Islet precursor cell (in vitro differentiated cells): ENCODE results near the gene DNAI2.
"Not testable (repeated sequence)": the region's sequence is repeated elsewhere in the genome, so short reads cannot be mapped to it uniquely, and the experiment has no call there.

Experiments used
- DNase-seq: peaks from one replicate; pipeline ENCODE4 v3.0.0-alpha.2; 2018

Gene DNAI2

DNA sequence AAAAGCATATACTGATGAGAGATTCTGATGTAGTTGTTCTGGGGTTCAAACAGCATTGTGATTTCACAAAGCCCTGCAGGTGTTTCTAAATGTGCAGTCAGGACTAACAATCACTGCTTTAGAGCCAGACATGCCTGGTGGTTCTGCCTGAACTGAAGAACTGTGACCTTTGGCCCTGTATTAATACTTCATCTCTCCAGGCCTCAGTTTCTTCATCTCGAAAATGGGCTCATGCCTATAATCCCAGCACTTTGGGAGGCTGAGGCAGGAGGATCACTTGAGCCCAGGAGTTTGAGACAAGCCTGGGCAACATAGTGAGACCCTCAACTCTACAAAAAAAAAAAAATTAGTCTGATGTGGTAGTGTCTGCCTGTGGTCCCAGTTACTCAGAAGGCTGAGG lies 3.9 kb downstream of the DNAI2 start:
- no peak for DNase-seq

DNA sequence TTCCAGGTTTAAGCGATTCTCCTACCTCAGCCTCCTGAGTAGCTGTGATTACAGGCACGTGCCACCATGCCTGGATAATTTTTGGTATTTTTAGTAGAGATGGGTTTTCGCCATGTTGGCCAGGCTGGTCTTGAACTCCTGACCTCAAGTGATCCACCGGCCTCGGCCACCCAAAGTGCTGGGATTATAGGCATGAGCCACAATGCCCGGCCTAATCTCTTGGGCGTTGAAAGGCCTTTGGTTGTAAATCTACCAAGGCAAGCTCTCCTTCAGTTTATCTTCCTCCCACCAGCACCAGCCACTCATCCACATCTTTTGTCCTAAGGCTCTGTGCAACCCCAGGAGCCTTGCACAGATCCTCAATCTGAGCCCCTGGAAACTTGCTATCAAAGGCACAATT lies 5.6 kb downstream of the DNAI2 start:
- DNase-seq: not testable (repeated sequence)

DNA sequence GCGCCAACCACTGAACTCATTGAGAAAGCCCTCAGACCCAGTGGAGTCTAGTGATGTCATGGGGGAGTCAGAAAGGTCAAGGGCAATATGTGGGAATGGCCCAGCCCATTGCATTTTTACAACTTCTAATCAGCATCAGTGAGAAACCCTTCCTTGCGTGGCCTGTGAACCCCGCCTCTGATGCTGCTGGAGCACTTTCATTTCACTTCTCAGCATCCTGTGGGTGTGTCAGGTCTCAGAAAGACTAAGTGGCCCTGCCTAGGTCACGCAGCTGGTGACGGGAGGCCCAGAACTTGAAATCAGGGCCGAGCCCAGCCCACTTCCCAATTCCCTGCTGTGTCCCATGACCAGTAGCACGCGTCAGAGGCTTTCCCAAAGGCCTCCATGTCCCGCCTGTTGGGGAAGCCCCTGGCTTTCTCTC lies 6.1 kb downstream of the DNAI2 start:
- no peak for DNase-seq

DNA sequence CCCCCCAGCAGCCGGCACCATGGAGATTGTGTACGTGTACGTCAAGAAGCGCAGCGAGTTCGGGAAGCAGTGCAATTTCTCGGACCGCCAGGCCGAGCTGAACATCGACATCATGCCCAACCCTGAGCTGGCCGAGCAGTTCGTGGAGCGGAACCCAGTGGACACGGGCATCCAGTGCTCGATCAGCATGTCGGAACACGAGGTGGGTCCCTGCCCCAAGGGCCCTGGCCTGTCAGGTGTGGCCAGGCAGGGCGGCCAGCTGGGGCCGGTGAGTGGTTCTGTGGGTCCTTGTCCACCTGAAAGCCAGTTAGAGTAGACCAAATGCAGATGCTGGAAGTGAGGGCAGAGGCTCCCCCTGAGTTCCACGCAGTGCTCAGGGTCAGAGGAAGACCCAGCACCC lies 7.8 kb downstream of the DNAI2 start:
- DNase-seq: no peak

DNA sequence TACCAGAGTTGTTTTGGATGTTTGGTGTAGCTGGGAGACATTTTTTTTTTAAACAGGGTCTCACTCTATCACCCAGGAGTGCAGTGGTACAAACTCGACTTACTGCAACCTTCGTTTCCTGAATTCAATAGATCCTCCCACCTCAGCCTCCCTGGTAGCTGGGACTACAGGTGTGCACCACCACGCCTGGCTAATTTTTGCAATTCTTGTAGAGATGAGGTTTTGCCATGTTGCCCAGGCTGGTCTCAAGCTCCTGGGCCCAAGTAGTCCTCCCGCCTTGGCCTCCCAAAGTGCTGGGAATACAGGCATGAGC lies 8.2 kb downstream of the DNAI2 start:
- not testable (repeated sequence) for DNase-seq

DNA sequence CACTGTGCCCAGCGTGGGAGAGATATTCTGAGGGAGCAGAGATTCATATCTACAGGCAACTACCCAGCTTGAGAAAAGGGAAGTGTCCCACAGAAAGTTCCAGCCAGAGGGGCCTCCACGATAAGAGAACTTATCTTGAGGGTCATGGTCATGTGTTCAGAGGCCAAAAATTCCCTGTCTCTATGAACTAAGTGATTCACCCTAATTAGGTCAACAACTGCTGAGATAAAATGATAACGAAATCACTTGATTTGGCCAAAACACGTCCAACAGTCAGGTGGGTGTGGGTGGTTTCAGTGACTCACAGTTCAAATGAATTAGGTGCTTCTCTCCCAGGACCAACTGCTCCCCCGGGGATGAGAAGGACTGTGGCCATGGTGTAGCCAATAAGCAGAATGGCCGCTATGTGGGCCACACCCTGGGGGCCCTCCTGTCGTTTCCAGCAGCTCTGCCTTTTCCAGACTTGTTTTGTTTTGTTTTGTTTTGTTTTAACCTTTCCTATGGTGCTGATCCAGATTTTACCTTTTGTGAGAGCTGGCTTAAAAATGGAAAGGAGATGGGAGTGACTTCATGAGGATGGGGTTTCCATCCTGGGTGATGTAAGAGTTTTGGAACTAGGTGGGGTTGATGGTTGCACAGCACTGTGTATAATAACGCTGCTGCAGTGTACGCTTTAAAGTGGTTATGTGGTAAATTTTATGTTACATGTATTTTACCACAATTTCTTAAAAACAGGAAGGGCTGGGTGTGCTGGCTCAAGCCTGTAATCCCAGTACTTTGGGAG lies 8.7 kb downstream of the DNAI2 start:
- DNase-seq: no peak

DNA sequence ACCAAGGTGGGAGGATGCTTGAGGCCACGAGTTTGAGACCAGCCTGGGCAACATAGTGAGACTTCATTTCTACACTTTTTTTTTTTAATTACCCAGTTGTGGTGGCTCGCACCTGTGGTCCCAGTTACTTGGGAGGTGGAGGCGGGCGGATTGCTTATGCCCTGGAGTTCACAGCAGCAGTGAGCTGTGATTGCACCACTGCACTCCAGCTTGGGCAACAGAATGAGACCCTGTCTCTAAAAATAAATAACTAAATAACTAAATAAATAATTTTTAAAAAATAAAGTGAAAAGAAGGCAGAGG lies 9.3 kb downstream of the DNAI2 start:
- no peak for DNase-seq

DNA sequence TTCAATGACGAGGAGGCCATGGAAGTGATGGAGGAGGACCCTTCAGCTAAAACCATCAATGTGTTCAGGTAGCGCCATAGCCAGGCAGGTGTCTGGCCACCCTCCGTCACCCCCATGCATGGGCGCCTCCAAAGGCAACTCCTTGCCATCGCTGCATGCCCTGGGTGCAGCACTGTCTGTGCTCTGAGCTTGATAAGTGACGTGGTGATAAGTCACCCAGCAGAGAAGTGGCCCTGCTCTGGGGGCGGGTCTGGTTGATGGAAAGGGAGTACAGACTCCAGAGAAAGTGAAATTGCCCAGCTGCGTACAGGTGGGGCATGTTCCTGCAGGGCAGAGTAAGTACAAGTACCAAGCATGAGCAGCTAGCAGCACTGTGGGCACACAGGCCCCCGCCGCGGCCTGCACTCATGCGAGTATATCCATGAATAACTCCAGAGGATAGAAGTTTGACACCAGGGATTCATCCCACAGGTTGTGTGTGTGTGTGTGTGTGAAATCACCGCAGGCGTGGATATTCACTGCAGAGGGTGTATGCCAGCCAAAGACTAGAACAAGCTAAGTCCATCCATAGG lies 13.1 kb downstream of the DNAI2 start:
- no peak for DNase-seq

DNA sequence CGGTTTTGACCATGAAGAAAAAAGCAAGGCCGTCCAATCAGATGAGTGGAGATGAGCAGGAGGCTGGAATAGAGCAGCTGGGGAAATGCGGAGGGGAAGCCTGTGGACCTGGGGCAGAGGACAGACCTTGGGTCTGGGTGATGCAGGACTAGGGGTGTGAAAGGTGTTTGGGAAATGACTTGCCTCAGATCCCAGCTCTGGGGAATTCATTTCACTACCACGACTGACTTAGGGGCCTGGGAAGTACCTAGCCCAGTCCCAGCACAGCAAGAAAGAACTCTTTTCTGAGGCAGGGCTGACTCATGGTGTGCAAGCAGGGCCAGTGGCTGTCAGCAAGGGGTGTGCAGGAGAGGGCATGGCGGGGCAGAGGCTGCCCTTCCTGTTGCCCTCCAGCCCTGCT lies 14.8 kb downstream of the DNAI2 start:
- DNase-seq: no peak

DNA sequence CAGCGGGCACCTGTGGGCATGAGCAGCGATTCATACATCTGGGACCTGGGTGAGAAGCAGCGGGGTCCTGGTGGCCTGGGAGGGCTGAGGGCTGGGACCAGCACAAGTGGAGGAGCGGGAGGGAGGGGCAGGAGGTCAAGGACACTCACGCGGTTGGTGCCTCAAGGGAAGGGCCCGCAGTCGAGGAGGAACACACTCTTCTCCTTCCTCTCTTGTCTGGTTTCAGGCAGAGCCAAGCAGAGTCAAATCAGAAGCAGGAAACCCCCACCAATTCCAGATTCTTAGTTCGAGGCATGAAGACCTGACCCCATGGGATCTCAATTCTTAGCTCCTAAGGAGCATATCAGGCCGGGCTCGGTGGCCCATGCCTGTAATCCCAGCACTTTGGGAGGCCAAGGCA lies 15.7 kb downstream of the DNAI2 start:
- DNase-seq: no peak

DNA sequence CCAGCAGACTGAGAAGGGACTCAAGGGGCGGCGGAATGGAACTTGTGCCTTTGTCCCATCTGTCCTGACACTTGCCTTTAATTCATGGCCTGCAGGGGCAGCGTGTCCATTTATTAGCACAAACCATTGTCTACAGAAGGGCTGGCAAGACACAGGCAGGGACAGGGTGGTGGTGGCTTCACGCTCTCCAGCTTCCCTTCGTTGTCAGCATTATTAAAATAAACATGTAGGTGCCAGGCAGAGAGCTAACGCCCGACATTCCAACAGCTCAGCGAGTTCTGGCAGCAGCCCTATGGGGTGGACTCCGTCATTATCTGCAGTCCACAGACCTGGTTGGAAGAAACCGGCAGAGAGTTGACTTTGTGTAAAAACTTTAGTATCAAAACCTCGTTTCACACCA lies 16.3 kb downstream of the DNAI2 start:
- no peak for DNase-seq

DNA sequence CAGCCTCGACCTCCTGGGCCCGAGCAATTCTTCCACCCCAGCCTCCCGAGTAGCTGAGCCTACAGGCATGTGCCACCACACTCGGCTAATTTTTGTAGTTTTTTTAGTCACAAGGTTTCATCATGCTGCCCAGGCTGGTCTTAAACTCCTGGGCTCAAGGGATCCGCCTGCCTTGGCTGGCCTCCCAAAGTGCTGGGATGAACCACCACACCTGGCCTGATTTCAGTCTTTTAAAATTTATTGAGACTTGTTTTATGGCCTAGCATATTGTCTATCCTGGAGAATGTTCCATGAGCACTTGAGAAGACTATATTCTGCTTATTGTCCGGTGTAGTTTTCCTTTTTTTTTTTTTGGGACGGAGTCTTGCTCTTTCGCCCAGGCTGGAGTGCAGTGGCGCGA lies 18.5 kb downstream of the DNAI2 start:
- DNase-seq: no peak

DNA sequence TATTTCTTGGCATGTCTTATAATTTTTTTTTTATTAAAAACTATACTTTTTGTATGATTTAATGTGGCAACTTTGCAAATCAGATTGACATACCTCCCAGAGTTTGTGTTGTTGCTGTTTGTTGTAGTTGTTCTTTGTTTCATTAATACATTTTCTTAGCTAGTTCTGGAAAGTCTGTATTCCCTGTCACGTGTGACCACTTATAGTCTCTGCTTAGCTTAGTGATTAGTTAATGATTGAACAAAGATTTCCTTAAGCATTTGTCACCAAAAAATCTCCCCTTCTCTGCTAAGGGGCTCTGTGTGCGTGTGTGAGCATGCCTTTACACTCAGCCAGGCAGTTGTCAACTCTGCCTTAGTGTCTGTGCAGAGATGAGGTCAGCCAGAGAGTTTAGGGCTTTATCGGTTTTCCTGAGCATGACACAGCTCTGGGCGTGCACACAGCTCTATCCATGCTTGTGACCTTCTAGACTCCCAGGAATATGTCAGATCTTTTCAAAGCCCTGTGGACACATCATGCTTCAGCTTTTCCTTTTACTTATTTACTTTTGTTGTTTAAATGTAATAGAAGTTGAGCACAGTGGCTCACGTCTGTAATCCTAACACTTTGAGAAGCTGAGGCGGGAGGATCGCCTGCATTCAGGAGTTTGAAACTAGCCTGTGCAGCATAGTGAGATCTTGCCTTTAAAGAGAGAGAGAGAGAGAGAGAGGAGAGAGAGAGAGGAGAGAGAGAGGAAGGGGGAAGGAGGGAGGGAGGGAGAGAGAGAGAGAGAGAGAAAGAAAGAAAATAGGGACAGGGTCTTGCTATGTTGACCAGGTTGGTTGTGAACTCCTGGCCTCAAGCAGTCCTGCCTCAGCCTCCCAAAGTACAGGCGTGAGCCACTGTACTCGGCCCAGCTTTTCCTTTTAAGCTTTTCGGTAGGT lies 21.9 kb downstream of the DNAI2 start:
- DNase-seq: no peak

DNA sequence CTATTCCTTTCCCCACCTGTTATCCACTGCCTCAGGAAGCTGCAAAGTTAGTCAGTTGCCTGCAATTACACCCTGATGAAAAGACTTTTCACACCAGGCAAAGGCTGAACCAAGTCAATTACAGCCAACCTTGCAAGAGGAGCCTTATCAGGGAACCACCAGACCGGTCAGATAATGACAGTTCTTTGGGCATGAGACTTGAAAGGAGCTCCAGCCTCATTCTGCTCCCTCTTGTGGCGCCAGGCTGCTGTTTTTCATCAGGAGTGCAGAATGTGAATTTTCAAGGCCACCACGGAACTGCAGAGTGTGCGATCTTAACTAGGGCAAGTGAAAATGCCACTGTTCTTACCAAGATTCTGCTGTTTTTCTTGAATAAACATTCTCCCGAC lies 22.5 kb downstream of the DNAI2 start:
- peak; percentile 93 for DNase-seq

DNA sequence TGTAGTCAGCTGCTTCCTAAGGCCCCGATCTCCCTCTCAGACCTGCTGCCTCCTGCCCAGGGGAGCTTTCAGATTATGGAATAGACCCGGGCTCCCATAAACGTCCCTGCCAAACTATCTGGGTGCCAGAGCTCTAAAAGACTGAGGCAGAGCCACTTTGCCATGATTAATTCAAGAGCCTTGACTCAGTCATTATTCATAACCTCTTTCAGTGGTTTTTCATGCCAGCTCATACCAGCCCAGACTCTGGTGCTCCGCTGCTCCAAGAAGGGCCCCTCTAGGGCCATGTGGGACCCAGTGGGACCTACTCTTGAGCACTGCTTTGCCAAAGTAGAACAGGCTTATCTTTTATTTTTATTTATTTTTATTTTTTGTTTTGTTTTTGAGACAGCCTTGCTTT lies 23.9 kb downstream of the DNAI2 start:
- DNase-seq: no peak

DNA sequence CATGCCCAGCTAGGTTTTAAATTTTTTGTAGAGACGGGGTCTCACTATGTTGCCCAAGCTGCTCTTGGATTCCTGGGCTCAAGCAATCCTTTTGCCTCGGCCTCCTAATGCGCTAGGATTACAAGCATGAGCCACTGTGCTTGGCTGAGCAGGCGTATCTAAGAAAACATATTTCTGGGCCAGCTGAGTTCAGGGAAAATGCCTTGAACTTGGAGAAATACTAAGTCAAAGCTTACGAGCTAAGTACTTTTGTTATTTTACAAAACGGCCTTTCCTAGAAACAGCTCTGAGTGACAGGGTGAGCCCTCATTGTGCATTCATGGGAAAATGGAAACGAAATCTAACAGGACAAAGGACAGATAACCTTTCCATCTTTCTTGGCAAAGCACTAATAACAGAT lies 24.7 kb downstream of the DNAI2 start:
- no peak for DNase-seq

DNA sequence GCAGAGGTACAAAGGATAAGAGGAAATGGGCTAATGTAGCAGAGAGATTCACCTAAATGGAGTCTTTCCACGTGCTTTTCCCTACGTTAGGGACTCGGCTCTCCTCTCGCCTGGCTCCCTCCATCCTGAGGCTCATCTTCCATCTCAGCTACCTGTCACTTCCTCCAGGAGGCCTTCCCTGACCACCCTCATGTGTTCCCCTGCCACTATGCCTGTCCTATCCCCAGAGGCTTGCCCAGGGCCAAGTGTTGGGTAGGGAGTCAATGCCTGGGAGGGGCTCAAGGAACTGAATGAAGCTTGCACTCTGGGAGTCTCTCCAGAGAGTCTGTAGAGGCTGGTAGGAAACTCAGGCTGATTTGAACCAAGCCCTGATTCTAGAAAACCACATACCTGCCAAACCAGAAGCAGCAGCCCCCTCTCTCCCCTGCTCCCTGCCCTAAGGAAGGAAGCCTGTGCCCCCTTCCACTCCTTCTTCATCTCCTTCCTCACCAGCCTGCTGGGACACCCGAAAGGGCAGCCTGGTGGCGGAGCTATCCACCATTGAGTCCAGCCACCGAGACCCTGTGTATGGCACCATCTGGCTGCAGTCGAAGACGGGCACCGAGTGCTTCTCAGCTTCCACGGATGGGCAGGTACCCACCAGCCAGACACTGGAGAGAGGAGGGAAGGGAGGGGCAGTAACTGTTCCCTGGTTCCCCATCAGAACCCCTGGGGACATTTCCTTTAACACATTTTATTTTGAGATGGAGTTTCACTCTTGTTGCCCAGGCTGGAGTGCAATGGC lies 25.4 kb downstream of the DNAI2 start:
- no peak for DNase-seq

DNA sequence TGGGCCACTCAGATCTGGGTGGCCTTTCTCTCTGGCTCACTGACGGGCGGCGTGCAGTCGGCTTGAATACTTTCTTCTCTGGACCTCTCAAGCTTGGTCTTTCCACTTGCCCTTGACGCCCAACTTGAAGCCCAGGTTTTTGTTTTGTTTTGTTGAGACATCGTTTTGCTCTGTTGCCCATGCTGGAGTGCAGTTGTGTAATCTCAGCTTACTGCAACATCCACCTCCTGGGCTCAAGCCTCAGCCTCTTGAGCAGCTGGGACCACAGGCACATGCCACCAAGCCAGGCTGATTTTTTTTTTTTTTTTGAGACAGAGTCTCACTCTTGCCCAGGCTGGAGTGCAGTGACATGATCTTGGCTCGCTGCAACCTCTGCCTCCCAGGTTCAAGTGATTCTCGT lies 29.3 kb downstream of the DNAI2 start:
- no peak for DNase-seq

DNA sequence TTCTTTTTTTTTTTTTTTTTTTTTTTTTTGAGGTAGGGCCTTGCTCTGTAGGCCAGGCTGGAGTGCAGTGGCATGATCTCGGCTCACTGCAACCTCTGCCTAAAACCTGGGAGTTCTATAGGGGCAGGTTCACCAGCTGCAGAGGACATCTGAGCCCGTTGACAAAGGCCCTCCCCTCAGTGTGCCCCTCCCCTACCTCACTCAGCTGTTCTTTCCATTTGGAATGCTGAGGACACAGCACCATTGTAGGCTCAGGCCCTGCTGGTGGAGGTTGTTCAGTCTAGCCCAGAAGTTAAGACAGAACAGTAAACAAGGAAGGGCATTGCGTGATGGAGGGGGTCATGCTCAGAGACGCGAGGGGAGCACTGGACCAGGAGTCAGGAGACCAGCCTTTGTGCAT lies 30.1 kb downstream of the DNAI2 start:
- no peak for DNase-seq

DNA sequence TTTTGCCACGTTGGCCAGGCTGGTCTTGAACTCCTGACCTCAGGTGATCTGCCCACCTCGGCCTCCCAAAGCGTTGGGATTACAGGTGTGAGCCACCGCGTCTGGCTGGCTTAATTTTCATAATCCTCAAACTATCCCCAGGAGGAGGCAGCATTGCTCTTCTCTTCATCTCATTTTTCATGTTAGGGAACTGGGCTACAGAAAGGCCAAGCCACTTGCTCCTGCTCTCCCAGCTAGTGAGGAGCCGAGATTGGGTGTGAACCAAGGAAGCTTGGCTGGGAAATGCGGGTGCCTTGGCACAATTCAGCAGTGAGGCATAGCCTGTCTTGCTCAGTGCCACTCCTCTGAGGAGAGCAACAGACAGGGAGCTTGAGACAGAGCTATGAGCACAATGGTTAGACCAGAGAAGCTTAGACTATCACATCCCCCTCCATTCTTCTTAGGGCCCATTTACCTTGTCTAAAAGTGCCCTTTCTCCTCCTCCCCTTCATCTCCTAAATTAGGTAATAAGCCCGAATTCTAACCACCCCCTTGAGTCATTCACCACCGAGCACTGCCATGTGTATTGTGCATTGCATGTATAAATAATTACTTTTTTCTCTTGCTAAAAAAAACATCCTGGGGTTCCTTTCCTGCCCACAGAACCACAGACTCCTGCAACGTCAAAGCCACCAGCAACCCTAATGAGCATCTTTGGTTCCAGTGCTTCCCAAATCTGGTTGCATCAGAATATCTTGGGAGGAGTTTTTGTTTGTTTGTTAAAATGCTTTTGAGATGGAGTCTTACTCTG lies 32.0 kb downstream of the DNAI2 start:
- no peak for DNase-seq

DNA sequence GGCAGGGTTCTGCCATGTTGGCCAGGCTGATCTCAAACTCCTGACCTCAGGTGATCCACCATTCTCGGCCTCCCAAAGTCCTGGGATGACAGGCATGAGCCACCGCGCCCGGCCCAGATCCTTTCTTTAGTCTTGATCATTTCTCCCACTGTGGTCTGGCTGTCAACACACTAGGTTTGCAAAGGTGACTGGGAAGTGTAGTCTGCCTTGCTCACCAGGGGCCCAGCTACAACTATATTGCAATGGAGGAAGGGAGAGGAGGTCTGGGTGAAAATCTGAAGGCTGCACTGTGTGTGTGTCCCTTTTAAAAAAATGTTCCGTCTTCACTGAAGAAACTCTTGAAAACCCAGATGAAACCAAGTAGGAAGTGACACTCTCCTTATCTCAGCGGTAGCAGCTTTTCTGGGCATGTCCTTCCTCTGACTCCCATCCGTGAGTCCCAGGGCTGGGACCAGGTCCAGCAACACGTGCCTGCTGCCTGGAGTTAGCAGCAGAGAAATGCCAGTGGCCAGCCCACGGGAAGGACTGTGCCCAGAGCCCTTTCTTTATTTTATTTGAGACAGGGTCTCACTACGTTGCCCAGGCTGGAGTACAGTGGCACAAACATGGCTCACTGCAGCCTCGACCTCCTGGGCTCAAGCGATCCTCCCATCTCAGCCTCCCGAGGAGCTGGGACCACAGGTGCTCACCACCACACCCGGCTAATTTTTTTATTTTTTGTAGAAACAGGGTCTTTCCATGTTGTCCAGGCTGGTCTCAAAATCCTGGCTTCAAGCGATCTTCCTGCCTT lies 34.1 kb downstream of the DNAI2 start:
- no peak for DNase-seq

DNA sequence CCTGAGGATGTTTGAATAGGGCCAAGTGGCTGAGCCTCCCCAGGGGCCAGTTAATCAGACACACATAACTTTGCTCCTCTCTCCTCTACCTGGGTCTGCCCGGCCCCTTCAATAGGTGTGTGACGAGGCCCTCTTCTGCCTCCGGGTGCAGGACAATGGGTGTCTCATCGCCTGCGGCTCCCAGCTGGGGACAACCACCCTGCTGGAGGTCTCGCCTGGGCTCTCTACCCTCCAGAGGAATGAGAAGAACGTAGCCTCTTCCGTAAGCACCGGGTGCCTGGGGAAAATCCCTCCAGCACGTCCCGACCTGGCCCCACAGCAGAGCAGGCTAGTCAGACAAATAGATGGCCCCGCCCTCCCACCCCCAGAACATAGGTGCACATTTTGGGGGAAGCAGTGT lies 35.9 kb downstream of the DNAI2 start:
- DNase-seq: no peak
